ENCODE data around the gene SYPL1. TPM values are rescaled to one million over a fixed set of nuclear protein-coding genes. Genes with fewer than 3 reads are reported as not detected.

Gene SYPL1
- total RNA-seq, 2 experiments from 2014 or later: 21.9 to 24.1 TPM

DNA sequence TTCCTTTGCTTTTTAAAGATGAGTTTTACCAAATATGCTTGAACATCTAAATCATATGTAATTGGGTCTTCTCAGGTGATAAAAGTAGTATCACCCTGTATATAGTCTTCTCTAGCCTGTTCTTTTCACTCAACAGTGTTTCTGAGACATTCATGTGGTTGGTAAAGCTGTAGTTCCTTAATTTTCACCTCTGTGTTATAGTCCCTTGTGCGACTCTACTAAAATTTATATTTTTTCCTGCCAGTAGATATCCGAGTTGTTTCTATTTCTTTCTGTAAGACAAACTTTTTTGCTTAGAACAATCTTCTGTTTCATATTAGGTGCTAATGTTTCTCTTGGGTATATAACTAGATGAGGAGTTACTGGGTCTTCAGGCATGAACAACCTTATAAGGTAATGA, 35.6 kb downstream of the SYPL1 start:
- no peak for ATAC-seq
- peaks cover 2% of the 10 kb centered on the region for H3K36me3 Mint-ChIP-seq
- DNase-seq: no peak
- no peaks in the 10 kb centered on the region for H3K9me3 Mint-ChIP-seq (ENCODE audit: low read depth)
- no peak overlapping the region for H3K27ac Mint-ChIP-seq
- no peak overlapping the region for H3K4me3 Mint-ChIP-seq
- H3K4me1 Mint-ChIP-seq: peaks cover 27% of the 10 kb centered on the region
- CTCF ChIA-PET: interaction anchor here (1.0 kb wide), 1 partner anchor 35 kb away, joined by 4 read pairs; no protein-coding TSS in a partner anchor
- H3K27me3 Mint-ChIP-seq: peaks cover 5% of the 10 kb centered on the region

DNA sequence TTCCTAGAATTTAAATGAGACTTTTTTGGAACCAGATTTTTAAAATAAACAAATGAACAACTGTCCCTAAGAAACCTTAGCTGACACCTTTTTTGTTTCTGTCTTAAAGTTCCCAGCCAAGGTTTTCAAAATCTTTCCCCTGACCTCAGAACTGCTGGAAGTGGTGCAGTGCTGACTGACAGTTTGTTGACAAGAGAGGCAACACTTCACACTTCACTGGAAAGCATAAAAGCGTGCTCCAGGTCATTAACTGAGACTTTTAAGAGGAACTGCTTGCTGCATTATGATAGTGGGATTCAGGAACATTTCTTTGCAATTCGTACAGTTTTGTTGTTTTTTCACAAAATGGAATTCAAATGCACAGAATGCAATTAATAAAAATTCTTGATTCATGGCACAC, 36.2 kb downstream of the SYPL1 start:
- DNase-seq (no peak), ATAC-seq (no peak)
- Mint-ChIP-seq H3K4me1 (peaks cover 33% of the 10 kb centered on the region), H3K36me3 (peaks cover 2% of the 10 kb centered on the region), H3K27ac (no peak overlapping the region), H3K27me3 (peaks cover 5% of the 10 kb centered on the region), H3K4me3 (no peak overlapping the region), H3K9me3 (ENCODE audit: low read depth) (no peaks in the 10 kb centered on the region)
- CTCF ChIA-PET: interaction anchor here (1.0 kb wide), 1 partner anchor 36 kb away, joined by 3 read pairs; the partner anchor contains the start of gene SYPL1

DNA sequence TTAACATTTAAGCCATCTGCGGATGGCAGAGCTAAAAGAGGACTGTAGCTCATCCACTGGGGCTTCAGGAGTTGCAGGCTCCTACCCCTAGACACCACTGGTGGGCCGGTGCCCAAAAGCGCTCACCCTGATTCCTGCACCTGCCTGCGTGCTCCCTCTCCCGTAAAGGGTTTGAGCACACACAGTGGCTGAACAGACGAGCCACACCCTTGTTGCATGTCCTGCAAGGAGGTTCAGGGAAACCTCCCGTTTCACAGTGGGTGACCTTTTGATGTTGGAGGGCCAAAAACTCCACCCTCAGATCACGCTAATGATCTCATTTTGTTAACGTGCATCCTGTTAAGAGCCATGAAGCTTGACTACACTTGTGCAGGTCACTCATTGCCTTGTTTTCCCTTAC, 37.9 kb downstream of the SYPL1 start:
- no peak overlapping the region for H3K4me3 Mint-ChIP-seq
- CTCF ChIA-PET: interaction anchor here (1.0 to 2.7 kb wide), 2 partner anchors 10 to 79 kb away, joined by 4 to 9 read pairs; no protein-coding TSS in a partner anchor
- DNase-seq (no peak), ATAC-seq (no peak)
- peaks cover 2% of the 10 kb centered on the region for H3K36me3 Mint-ChIP-seq
- H3K9me3 Mint-ChIP-seq (ENCODE audit: low read depth): no peaks in the 10 kb centered on the region
- no peak overlapping the region for H3K27ac Mint-ChIP-seq
- peaks cover 45% of the 10 kb centered on the region for H3K4me1 Mint-ChIP-seq
- H3K27me3 Mint-ChIP-seq: peaks cover 5% of the 10 kb centered on the region

DNA sequence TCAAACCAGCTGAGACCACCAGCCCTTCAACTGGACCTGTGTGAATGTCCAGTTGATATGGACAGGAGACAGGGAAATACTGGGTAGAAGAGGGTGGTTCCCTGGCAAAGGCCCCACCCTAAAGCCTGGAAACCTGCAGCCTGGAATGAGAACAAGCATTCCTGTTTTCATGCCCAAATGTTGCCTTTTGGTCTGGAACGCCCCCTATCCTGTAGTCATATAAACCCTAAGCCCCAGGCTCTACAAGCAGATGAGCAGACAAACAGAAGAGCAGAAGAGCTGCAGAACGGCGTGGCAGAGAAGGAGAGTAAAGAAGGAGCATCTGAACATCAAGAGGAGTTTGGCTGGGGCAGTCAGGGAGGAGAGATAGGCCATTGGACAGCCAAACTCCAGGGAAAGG, 38.4 kb downstream of the SYPL1 start:
- ATAC-seq (no peak), DNase-seq (no peak)
- CTCF ChIA-PET: interaction anchor here (1.1 to 3.9 kb wide), 4 partner anchors 39 to 103 kb away, joined by 3 to 30 read pairs (median 6); partner anchors contain the start of gene SYPL1
- Mint-ChIP-seq H3K36me3 (no peaks in the 10 kb centered on the region), H3K4me1 (peaks cover 45% of the 10 kb centered on the region), H3K4me3 (no peak overlapping the region), H3K27me3 (peaks cover 2% of the 10 kb centered on the region), H3K9me3 (ENCODE audit: low read depth) (no peaks in the 10 kb centered on the region), H3K27ac (no peak overlapping the region)

DNA sequence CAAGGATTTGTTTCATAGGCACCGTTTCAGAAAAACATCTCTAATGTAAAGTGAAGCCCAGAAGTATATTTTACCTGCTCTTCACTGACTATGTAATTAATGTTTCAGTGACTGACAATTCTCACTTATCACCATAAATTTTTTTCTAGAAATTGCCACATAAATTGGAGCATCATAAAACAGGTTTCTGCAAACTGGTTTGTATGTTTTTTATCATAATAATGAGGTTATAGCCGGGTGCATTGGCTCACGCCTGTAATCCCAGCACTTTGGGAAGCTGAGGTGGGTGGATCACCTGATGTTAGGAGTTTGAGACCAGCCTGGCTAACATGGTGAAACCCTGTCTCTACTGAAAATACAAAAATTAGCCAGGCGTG, 39.4 kb downstream of the SYPL1 start:
- Mint-ChIP-seq H3K27me3 (no peaks in the 10 kb centered on the region), H3K27ac (peak overlapping the region; percentile 94), H3K4me1 (peaks cover 46% of the 10 kb centered on the region), H3K9me3 (ENCODE audit: low read depth) (no peaks in the 10 kb centered on the region), H3K4me3 (no peak overlapping the region), H3K36me3 (no peaks in the 10 kb centered on the region)
- CTCF ChIA-PET: interaction anchor here (1.2 to 3.9 kb wide), 6 partner anchors 11 to 94 kb away, joined by 3 to 30 read pairs (median 13); partner anchors contain the start of gene SYPL1
- DNase-seq (no peak), ATAC-seq (no peak)

DNA sequence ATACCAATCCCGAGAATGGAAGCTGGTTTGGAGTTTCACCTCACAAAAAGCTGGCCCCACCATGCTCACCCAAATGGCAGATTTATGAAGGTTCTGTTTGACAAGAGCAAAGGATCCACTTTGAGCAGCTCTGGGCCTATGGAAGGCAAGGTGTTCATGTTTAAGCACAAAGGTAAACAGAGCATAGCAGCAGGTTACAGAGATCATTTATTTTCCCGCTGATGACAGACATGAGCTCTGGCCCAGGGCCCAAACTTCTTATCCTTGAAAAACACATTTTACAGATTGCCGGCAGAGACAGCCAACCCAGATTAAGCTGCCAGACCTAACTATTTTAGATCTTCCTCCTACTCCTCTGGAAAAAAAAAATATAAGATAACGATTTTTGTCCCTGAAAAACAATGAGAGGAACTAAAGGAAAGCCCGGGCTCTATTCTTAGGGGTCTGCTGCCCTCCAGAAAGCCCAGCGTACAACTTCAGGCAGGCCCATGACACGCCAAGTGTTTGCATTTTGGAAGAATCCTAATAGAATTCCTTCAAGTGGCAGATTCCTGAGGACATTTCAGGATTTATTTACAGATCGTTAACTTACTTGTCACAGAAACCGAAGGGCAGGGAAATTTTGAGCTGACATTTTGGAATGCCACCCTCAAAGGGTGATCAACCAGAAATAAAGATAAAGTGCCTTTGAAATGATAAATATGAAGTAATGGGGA, 40.0 kb downstream of the SYPL1 start:
- Mint-ChIP-seq H3K4me3 (peak overlapping the region; percentile 68), H3K4me1 (peaks cover 43% of the 10 kb centered on the region), H3K36me3 (no peaks in the 10 kb centered on the region), H3K9me3 (ENCODE audit: low read depth) (no peaks in the 10 kb centered on the region), H3K27ac (peak overlapping the region; percentile 94), H3K27me3 (no peaks in the 10 kb centered on the region)
- ATAC-seq (peak; percentile 11), DNase-seq (no peak)
- CTCF ChIA-PET: interaction anchor here (0.8 to 3.9 kb wide), 10 partner anchors 11 to 104 kb away, joined by 3 to 30 read pairs (median 5); partner anchors contain the start of gene SYPL1

DNA sequence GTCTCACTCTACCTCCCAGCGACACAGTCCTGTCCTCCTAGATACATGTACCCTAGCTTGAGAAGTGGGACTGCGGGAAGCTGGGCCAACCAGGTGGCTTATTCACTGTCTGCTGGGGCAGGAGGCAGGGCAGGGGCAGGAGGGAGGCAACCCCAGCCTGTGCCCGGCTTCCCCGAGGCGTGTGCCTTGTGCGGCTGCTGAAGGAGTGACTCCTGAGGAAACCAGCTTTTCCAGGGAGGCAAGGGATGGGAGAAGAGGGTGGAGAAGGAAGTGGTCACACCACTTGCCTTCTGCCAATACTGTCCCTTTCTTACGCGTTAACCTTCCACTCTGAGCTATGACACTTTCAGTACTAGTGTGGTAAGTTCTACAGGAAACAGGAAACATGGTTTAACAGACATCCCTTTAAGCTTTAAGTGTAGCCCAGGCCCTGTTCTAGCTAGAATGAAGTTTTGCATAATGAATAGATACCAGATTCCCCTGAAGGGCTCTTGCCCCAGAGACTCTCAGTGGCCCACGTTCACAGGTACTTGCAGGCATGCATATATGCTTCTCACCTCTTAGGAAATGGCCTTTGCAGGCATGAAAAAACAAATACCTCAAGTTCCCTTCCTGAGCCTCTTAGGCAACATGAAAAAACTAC, 40.6 kb downstream of the SYPL1 start:
- peak overlapping the region; percentile 94 for H3K27ac Mint-ChIP-seq
- no peaks in the 10 kb centered on the region for H3K36me3 Mint-ChIP-seq
- no peaks in the 10 kb centered on the region for H3K9me3 Mint-ChIP-seq (ENCODE audit: low read depth)
- CTCF ChIA-PET: interaction anchor here (0.8 to 3.9 kb wide), 12 partner anchors 9 to 105 kb away, joined by 3 to 30 read pairs (median 4); partner anchors contain the start of gene SYPL1
- peak; percentile 98 for ATAC-seq
- peak overlapping the region; percentile 68 for H3K4me3 Mint-ChIP-seq
- H3K27me3 Mint-ChIP-seq: no peaks in the 10 kb centered on the region
- H3K4me1 Mint-ChIP-seq: peaks cover 42% of the 10 kb centered on the region
- peak; percentile 66 for DNase-seq

DNA sequence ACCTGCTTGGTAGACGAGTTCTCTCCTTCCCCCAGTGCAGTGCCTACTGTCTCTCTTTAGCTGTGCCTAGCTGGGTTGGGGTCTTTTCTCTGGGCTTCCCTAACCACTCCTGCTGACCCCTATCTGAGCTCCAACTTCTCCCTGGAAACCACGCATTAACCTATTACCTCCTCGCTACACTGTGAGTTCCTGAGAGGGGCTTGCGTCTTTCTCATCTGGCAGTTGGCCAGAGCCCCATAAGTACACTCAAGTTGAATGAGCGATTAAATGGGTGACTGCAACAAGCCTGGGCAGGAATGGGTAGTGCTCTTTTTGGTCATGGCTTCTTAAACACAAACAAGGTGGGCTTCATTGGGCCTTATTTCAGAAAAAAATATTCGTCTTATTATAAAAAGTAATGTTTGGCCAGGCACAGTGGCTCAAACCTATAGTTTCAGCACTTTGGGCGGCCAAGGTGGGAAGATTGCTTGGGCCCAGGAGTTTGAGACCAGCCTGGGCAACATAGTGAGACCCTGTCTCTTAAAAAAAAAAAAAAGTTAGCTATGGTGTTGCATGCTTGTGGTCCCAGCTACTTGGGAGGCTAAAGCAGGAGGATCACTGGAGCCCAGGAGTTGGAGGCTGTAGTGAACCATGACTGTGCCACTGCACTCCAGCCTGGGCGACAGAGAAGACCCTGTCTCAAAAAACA, 41.4 kb downstream of the SYPL1 start:
- Mint-ChIP-seq H3K27me3 (no peaks in the 10 kb centered on the region), H3K9me3 (ENCODE audit: low read depth) (no peaks in the 10 kb centered on the region), H3K36me3 (no peaks in the 10 kb centered on the region), H3K4me3 (peak overlapping the region; percentile 68), H3K27ac (peak overlapping the region; percentile 94), H3K4me1 (peaks cover 40% of the 10 kb centered on the region)
- CTCF ChIA-PET: interaction anchor here (0.9 to 3.9 kb wide), 9 partner anchors 10 to 83 kb away, joined by 3 to 30 read pairs (median 5); partner anchors contain the start of gene SYPL1
- no peak for DNase-seq
- no peak for ATAC-seq

DNA sequence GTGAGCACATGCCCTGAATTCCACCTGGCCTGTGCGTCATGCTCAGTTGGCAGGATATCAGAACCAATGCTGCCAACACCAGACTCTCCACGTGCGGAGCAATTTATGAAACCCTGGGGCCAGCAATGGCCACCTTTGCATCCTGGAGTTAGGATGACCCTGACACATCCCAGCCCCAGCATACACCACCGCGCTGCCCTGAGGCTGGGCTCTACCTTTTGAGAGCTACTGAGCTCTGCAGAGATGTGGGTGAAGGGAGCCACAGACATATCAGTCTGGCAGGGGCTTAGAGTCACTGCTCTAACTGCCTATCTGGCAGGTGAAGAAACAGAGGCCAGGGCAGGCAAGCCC, 41.9 kb downstream of the SYPL1 start:
- H3K27me3 Mint-ChIP-seq: no peaks in the 10 kb centered on the region
- peaks cover 40% of the 10 kb centered on the region for H3K4me1 Mint-ChIP-seq
- CTCF ChIA-PET: interaction anchor here (2.5 to 3.9 kb wide), 2 partner anchors 42 to 84 kb away, joined by 17 to 30 read pairs; partner anchors contain the start of gene SYPL1
- ATAC-seq: no peak
- H3K9me3 Mint-ChIP-seq (ENCODE audit: low read depth): no peaks in the 10 kb centered on the region
- DNase-seq: no peak
- H3K36me3 Mint-ChIP-seq: no peaks in the 10 kb centered on the region
- H3K27ac Mint-ChIP-seq: no peak overlapping the region
- H3K4me3 Mint-ChIP-seq: no peak overlapping the region

DNA sequence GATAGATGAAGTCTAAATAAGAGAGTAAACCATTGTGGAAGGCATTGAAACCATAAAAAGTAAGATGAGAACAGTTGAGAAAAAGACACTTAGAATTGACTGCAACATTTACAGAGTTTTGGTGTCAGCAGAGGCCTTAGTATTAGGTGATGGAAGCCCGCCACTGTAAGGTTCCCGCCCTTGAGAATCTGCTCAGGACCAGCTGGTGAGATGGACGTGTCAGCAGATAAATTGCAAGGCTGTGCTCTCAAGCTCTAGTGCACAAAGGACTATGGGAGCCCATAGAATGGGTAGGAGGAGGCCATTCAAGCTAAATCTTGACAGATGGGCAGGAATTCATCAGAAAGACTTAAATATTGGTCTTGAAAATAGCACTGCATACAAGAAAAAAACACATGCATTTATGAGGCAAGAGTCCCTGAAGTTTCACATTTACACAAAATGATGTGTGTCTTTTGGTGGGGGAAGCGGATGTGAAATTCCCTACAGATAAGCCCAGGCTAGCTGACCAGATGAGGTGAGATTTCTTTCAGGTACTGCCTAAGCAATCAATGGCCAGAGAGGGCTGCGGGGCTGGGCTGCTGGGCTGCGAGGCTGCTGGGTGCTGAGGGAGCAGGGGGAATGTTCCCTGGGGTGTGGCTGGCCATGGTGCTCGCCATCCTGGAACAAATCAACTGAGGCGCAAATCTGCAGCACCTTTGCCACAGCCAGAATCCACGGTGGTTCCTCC, 42.5 kb downstream of the SYPL1 start:
- Mint-ChIP-seq H3K9me3 (ENCODE audit: low read depth) (no peaks in the 10 kb centered on the region), H3K4me3 (no peak overlapping the region), H3K4me1 (peaks cover 39% of the 10 kb centered on the region), H3K36me3 (no peaks in the 10 kb centered on the region), H3K27ac (peak overlapping the region; percentile 2), H3K27me3 (no peaks in the 10 kb centered on the region)
- no peak for DNase-seq
- no peak for ATAC-seq
- CTCF ChIA-PET: interaction anchor here (0.7 to 3.9 kb wide), 3 partner anchors 43 to 85 kb away, joined by 4 to 30 read pairs (median 17); partner anchors contain the start of gene SYPL1

DNA sequence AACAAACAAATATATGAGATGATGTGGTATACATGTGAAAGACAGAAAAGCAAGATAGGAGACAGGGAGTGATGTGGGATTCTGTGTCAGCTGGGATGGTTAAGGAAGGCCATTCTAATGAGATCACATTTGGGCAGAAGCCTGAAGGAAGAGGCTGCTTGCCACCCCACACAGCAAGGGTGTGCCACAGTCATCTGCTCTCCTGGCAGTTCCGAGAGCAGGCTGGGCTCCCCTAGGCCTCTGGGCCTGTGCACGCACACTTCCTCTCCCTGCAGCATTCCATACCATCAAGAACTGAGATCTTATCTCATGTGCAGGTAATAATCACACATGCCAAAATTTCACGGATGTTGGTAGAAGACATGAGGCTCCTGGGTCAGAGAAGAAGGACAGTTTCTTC, 43.1 kb downstream of the SYPL1 start:
- ATAC-seq: no peak
- H3K36me3 Mint-ChIP-seq: no peaks in the 10 kb centered on the region
- H3K27me3 Mint-ChIP-seq: no peaks in the 10 kb centered on the region
- H3K9me3 Mint-ChIP-seq (ENCODE audit: low read depth): no peaks in the 10 kb centered on the region
- H3K4me3 Mint-ChIP-seq: no peak overlapping the region
- CTCF ChIA-PET: interaction anchor here (1.6 to 2.2 kb wide), 2 partner anchors 11 to 85 kb away, joined by 7 read pairs; no protein-coding TSS in a partner anchor
- DNase-seq: no peak
- no peak overlapping the region for H3K27ac Mint-ChIP-seq
- H3K4me1 Mint-ChIP-seq: peaks cover 36% of the 10 kb centered on the region

DNA sequence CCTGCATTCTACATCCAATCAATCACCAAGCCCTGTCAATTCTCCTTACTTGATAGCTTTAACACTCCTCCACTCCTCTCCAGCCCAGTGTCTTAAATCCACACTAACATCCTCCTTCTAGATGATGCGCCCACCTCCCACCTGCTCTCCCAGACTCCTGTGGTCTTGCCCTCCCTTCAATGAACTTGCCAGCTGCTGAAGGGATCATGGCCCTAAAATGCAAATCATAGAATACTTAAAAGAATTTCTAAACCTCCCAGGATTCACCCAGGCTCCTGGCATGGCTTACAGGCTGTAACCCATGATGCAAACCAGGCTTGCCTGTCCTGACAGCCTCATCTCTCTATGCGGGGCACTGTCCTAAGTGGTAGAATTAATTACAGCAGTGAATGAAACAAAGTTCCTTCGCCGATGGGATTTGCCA, 43.6 kb downstream of the SYPL1 start:
- no peak overlapping the region for H3K4me3 Mint-ChIP-seq
- CTCF ChIA-PET: interaction anchor here (1.6 to 2.2 kb wide), 2 partner anchors 11 to 85 kb away, joined by 7 read pairs; no protein-coding TSS in a partner anchor
- H3K4me1 Mint-ChIP-seq: peaks cover 38% of the 10 kb centered on the region
- DNase-seq (no peak), ATAC-seq (no peak)
- H3K9me3 Mint-ChIP-seq (ENCODE audit: low read depth): no peaks in the 10 kb centered on the region
- no peaks in the 10 kb centered on the region for H3K36me3 Mint-ChIP-seq
- H3K27me3 Mint-ChIP-seq: no peaks in the 10 kb centered on the region
- no peak overlapping the region for H3K27ac Mint-ChIP-seq
